Spleen (tissue), 11 donors: ENCODE results near the gene GLIS1. TPM values are rescaled to one million over a fixed set of nuclear protein-coding genes. Genes with fewer than 3 reads are reported as not detected.

ENCODE experiments used
- DNase-seq: peaks from one replicate; pipeline ENCODE4 v3.0.0-alpha.2; 2020
- H3K27ac ChIP-seq, 8 donors: fragments of 200-600 bp; sonication (generic) in 7 of 8; 1 replicate in 4 of 8; 2 replicates in 4 of 8; pipeline versions ENCODE4 v1.5.0 to v1.8.0; 2016 to 2021; ENCODE audit warnings: inconsistent platforms in 4 of 8, mild to moderate bottlenecking in 4 of 8, moderate library complexity in 1 of 8
- H3K27me3 ChIP-seq, 7 donors: fragments of 200-600 bp; sonication (generic) in 6 of 7; replicated peaks in 1 of 7; 1 replicate in 4 of 7; 2 replicates in 3 of 7; pipeline versions ENCODE4 v1.5.0 to v1.8.0; 2016 to 2021; ENCODE audit warnings: inconsistent platforms in 3 of 7, mild to moderate bottlenecking in 1 of 7
- H3K36me3 ChIP-seq, 6 donors: fragments of 200-600 bp; sonication (generic) in 5 of 6; 1 replicate in 4 of 6; 2 replicates in 2 of 6; pipeline versions ENCODE4 v1.5.0 to v1.8.0; 2016 to 2021; ENCODE audit warnings: inconsistent platforms in 2 of 6
- H3K4me1 ChIP-seq, 6 donors: fragments of 200-600 bp; sonication (generic) in 5 of 6; 1 replicate in 3 of 6; 2 replicates in 3 of 6; pipeline versions ENCODE4 v1.5.0 to v1.8.0; 2016 to 2021; ENCODE audit warnings: inconsistent platforms in 3 of 6
- H3K4me3 ChIP-seq, 8 donors: fragments of 200-600 bp; sonication (generic) in 7 of 8; 1 replicate in 4 of 8; 2 replicates in 4 of 8; pipeline versions ENCODE4 v1.5.0 to v1.8.0; 2016 to 2021; ENCODE audit warnings: inconsistent platforms in 4 of 8, mild to moderate bottlenecking in 4 of 8, moderate library complexity in 2 of 8
- H3K9me3 ChIP-seq, 8 donors: fragments of 200-600 bp; sonication (generic) in 7 of 8; 1 replicate in 4 of 8; 2 replicates in 4 of 8; pipeline versions ENCODE4 v1.5.0 to v1.8.0; 2016 to 2021; ENCODE audit warnings: inconsistent platforms in 4 of 8
- CTCF ChIP-seq, 11 experiments: fragments of 200-600 bp in 7 of 11; fragments of 450-650 bp in 4 of 11; sonication (generic) in 4 of 11; IDR thresholded peaks in 8 of 11; conservative IDR thresholded peaks in 3 of 11; 1 replicate in 7 of 11; 2 replicates in 4 of 11; pipeline versions ENCODE4 v1.4.0 to v1.8.0; 2016 to 2021; ENCODE audit warnings: antibody characterized with exemption in 11 of 11, inconsistent platforms in 4 of 11, mild to moderate bottlenecking in 1 of 11
- POLR2A ChIP-seq, 3 donors: fragments of 450-650 bp; IDR thresholded peaks; one replicate each; pipeline ENCODE4 v1.5.1; 2017; ENCODE audit warnings: antibody characterized with exemption in 3 of 3, mild to moderate bottlenecking in 1 of 3
- POLR2AphosphoS5 ChIP-seq, 3 donors: sonication (generic); formaldehyde crosslinking; IDR thresholded peaks; one replicate each; pipeline ENCODE4 v1.5.1; 2017; ENCODE audit warnings: antibody characterized with exemption in 3 of 3
- WGBS, 5 donors: extraction: QIAGEN DNeasy Blood & Tissue Kit in 3 of 5; methylation state at CpG; one replicate each; pipeline versions ENCODE4 v1.1.5 to v1.1.7; 2013 to 2018; 5-methylcytosine and 5-hydroxymethylcytosine counted together
- intact Hi-C: fragments of 100-400 bp; cut with DNase I; formaldehyde crosslinking; loops from one replicate; pipeline ENCODE4 v1.15.0; 2023; ENCODE audit warnings: low total_unique reads
- polyA plus RNA-seq, 3 donors: library from polyadenylated mRNA; stranded (reverse); fragments of 200-250 nt; gene quantifications; one replicate each; pipeline ENCODE4 v1.2.1, GENCODE V29; 2013
- total RNA-seq, 7 donors: library from RNA; depleted of rRNA in 3 of 7; stranded (reverse); fragments of >200 nt in 3 of 7; fragmentation: NEBNext Ultra II Directional in 4 of 7; extraction: Animal tissue kit (Norgen Biotek cat#: 25700) in 4 of 7; gene quantifications; one replicate each; pipeline versions ENCODE4 v1.1.0 to v1.2.1, GENCODE V29; 2016 to 2021
- donor health status: healthy with polysubstance abuse.
- donor health status: DM: no; HTN: no; CAD: no; lungs with moderate emphysema.
- donor health status: DM: no; HTN: no; CAD: no.
- donor health status: Bipolar disorder and iron deficiency.
- donor health status: healthy.
- donor health status: DM: no; HTN: no; CAD: no.
- donor health status: DM: yes; HTN: yes; CAD: no.

The GLIS1 gene
- total and polyA plus RNA-seq, 10 donors: 0.04 to 0.39 (median 0.26) TPM; not detected in 5

- WGBS, 5 donors: 57 to 75% (median 71%) methylated on average over 3 of the region's 3 CpGs
- Histone ChIP-seq H3K9me3 (no peaks in the 10 kb centered on the region), H3K36me3 (no peaks in the 10 kb centered on the region), H3K4me1 (peaks cover 0 to 5% (median 2%) of the 10 kb centered on the region in 6 donors), H3K4me3 (no peak overlapping the region), H3K27me3 (peaks cover 0 to 43% (median 11%) of the 10 kb centered on the region in 7 donors), H3K27ac (no peak overlapping the region)
- no peak for TF ChIP-seq POLR2A (IDR thresholded peaks at IDR 0.05)
- no peak for TF ChIP-seq POLR2AphosphoS5 (IDR thresholded peaks at IDR 0.05)
- no peak for TF ChIP-seq CTCF (IDR thresholded peaks at IDR 0.05 in 8 of 11, conservative IDR thresholded peaks at IDR 0.05 in 3 of 11)
- DNase-seq: no peak
- intact Hi-C loops: no loop called here
Observed at GRCh38 chr1:53490351-53490750, 248.6 kb downstream of the GLIS1 start.

GRCh38 chr1:53486395-53487026 is 252.5 kb downstream of the GLIS1 start:
- Histone ChIP-seq H3K27ac (no peak overlapping the region), H3K4me1 (peaks cover 0 to 7% (median 3%) of the 10 kb centered on the region in 6 donors), H3K36me3 (no peaks in the 10 kb centered on the region), H3K4me3 (no peak overlapping the region), H3K9me3 (no peaks in the 10 kb centered on the region), H3K27me3 (peaks cover 0 to 53% (median 17%) of the 10 kb centered on the region in 7 donors)
- intact Hi-C loops: loop anchor here (5.0 kb wide), 1 partner anchor 266 kb away; no protein-coding TSS in a partner anchor
- DNase-seq: peak; percentile 47
- WGBS, 5 donors: 76 to 93% (median 86%) methylated on average over 9 of the region's 9 CpGs
- TF ChIP-seq POLR2A (IDR thresholded peaks at IDR 0.05) (no peak), CTCF (IDR thresholded peaks at IDR 0.05 in 8 of 11, conservative IDR thresholded peaks at IDR 0.05 in 3 of 11) (no peak), POLR2AphosphoS5 (IDR thresholded peaks at IDR 0.05) (no peak)

- Histone ChIP-seq H3K4me1 (peaks cover 0 to 7% (median 3%) of the 10 kb centered on the region in 6 donors), H3K36me3 (no peaks in the 10 kb centered on the region), H3K9me3 (no peaks in the 10 kb centered on the region), H3K4me3 (no peak overlapping the region), H3K27ac (no peak overlapping the region), H3K27me3 (peaks cover 0 to 49% (median 17%) of the 10 kb centered on the region in 7 donors)
- peak; percentile 88 for DNase-seq
- intact Hi-C loops: loop anchor here (5.0 kb wide), 1 partner anchor 267 kb away; no protein-coding TSS in a partner anchor
- TF ChIP-seq POLR2A (IDR thresholded peaks at IDR 0.05): no peak
- no peak for TF ChIP-seq POLR2AphosphoS5 (IDR thresholded peaks at IDR 0.05)
- TF ChIP-seq CTCF (IDR thresholded peaks at IDR 0.05 in 8 of 11, conservative IDR thresholded peaks at IDR 0.05 in 3 of 11): peak; percentile 41 to 88 (median 73)
- 23 to 29% (median 24%) methylated on average over 19 to 27 of the region's 27 CpGs for WGBS, 5 donors
Observed at GRCh38 chr1:53485478-53486394, 253.2 kb downstream of the GLIS1 start.
